ENCODE measurements around the gene PLA2G2D. TPM values are rescaled to one million over a fixed set of nuclear protein-coding genes. Genes with fewer than 3 reads are reported as not detected.

PLA2G2D gene
- total RNA-seq, 1 donor, result not detected

DNA sequence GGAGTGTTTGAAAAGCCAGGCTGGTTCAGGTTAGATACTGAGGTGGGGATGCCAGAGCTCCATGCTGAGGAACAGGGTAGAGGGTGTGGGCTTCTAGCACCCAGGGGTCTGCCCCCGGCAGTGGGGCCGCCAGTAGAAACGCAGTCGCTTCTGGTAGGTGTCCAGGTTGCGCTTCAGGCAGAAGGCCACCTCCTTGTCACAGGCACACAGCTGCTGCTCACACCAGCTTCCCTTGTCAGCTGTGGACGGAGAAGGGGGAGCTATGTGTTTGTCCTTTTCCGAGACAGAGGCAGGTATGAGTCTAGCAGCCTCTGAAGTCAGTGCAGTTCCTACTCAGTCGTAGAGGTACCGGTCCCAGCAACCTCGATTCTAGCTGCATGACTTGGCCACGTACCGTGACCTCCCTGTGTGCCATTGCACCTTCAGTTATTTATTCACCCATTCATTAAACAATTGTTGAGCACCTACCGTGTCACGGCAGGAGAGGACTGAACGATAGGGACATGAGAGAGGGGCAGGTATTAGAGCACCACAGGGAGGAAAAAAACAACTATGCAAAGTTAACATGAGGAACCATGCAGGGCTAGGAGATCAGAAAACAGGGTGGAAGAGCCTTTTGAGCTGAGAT is 5.2 kb downstream of the PLA2G2D start:
- Histone ChIP-seq H3K79me2 (ENCODE audit: insufficient read depth, low read length) (no peaks in the 10 kb centered on the region), H3K9me3 (ENCODE audit: low read depth, low read length) (no peaks in the 10 kb centered on the region), H3K27me3 (ENCODE audit: insufficient read depth, low read length) (peaks cover 9% of the 10 kb centered on the region), H2AFZ (ENCODE audit: low read length) (no peak overlapping the region), H3K4me2 (ENCODE audit: insufficient read depth, low read length) (no peak overlapping the region), H3K4me1 (ENCODE audit: insufficient read depth, low read length) (peaks cover 2% of the 10 kb centered on the region), H3K4me3 (ENCODE audit: insufficient read depth, low read length) (no peak overlapping the region), H3K27ac (ENCODE audit: low read depth, low read length) (no peak overlapping the region), H4K20me1 (ENCODE audit: insufficient read depth, low read length) (no peaks in the 10 kb centered on the region), H3K36me3 (ENCODE audit: insufficient read depth, low read length) (no peaks in the 10 kb centered on the region)
- DNase-seq (ENCODE audit: insufficient read length, low spot score, missing footprints), result no peak
- TF ChIP-seq, protein P1, sequence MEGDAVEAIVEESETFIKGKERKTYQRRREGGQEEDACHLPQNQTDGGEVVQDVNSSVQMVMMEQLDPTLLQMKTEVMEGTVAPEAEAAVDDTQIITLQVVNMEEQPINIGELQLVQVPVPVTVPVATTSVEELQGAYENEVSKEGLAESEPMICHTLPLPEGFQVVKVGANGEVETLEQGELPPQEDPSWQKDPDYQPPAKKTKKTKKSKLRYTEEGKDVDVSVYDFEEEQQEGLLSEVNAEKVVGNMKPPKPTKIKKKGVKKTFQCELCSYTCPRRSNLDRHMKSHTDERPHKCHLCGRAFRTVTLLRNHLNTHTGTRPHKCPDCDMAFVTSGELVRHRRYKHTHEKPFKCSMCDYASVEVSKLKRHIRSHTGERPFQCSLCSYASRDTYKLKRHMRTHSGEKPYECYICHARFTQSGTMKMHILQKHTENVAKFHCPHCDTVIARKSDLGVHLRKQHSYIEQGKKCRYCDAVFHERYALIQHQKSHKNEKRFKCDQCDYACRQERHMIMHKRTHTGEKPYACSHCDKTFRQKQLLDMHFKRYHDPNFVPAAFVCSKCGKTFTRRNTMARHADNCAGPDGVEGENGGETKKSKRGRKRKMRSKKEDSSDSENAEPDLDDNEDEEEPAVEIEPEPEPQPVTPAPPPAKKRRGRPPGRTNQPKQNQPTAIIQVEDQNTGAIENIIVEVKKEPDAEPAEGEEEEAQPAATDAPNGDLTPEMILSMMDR (IDR thresholded peaks at IDR 0.05; ENCODE audit: extremely low read depth, low read depth, low read length), result no peak

- no peak overlapping the region for H3K27ac ChIP-seq (ENCODE audit: low read depth, low read length)
- no peak overlapping the region for H3K4me2 ChIP-seq (ENCODE audit: insufficient read depth, low read length)
- H3K4me1 ChIP-seq (ENCODE audit: insufficient read depth, low read length), result peaks cover 2% of the 10 kb centered on the region
- H3K9me3 ChIP-seq (ENCODE audit: low read depth, low read length), result no peaks in the 10 kb centered on the region
- no peak overlapping the region for H3K4me3 ChIP-seq (ENCODE audit: insufficient read depth, low read length)
- H2AFZ ChIP-seq (ENCODE audit: low read length), result no peak overlapping the region
- TF ChIP-seq, protein P1 (IDR thresholded peaks at IDR 0.05; ENCODE audit: extremely low read depth, low read depth, low read length), result no peak
- no peaks in the 10 kb centered on the region for H3K79me2 ChIP-seq (ENCODE audit: insufficient read depth, low read length)
- no peaks in the 10 kb centered on the region for H3K36me3 ChIP-seq (ENCODE audit: insufficient read depth, low read length)
- H3K27me3 ChIP-seq (ENCODE audit: insufficient read depth, low read length), result peaks cover 7% of the 10 kb centered on the region
- H4K20me1 ChIP-seq (ENCODE audit: insufficient read depth, low read length), result no peaks in the 10 kb centered on the region
- DNase-seq (ENCODE audit: insufficient read length, low spot score, missing footprints), result no peak
Measured at GRCh38 chr1:20112279-20113000, 6.9 kb downstream of the PLA2G2D start.

- Histone ChIP-seq H3K4me3 (ENCODE audit: insufficient read depth, low read length) (no peak overlapping the region), H3K27ac (ENCODE audit: low read depth, low read length) (no peak overlapping the region), H3K4me1 (ENCODE audit: insufficient read depth, low read length) (peaks cover 2% of the 10 kb centered on the region), H3K9me3 (ENCODE audit: low read depth, low read length) (no peaks in the 10 kb centered on the region), H3K27me3 (ENCODE audit: insufficient read depth, low read length) (peaks cover 7% of the 10 kb centered on the region), H3K79me2 (ENCODE audit: insufficient read depth, low read length) (no peaks in the 10 kb centered on the region), H3K4me2 (ENCODE audit: insufficient read depth, low read length) (no peak overlapping the region), H3K36me3 (ENCODE audit: insufficient read depth, low read length) (no peaks in the 10 kb centered on the region), H2AFZ (ENCODE audit: low read length) (no peak overlapping the region), H4K20me1 (ENCODE audit: insufficient read depth, low read length) (no peaks in the 10 kb centered on the region)
- TF ChIP-seq, protein P1 (IDR thresholded peaks at IDR 0.05; ENCODE audit: extremely low read depth, low read depth, low read length), result no peak
- no peak for DNase-seq (ENCODE audit: insufficient read length, low spot score, missing footprints)
Measured at GRCh38 chr1:20111452-20111851, 7.9 kb downstream of the PLA2G2D start.

GRCh38 chr1:20110679-20111078 is 8.7 kb downstream of the PLA2G2D start:
- Histone ChIP-seq H2AFZ (ENCODE audit: low read length) (no peak overlapping the region), H4K20me1 (ENCODE audit: insufficient read depth, low read length) (no peaks in the 10 kb centered on the region), H3K9me3 (ENCODE audit: low read depth, low read length) (no peaks in the 10 kb centered on the region), H3K27me3 (ENCODE audit: insufficient read depth, low read length) (peaks cover 3% of the 10 kb centered on the region), H3K4me1 (ENCODE audit: insufficient read depth, low read length) (peaks cover 2% of the 10 kb centered on the region), H3K79me2 (ENCODE audit: insufficient read depth, low read length) (no peaks in the 10 kb centered on the region), H3K4me3 (ENCODE audit: insufficient read depth, low read length) (no peak overlapping the region), H3K27ac (ENCODE audit: low read depth, low read length) (no peak overlapping the region), H3K4me2 (ENCODE audit: insufficient read depth, low read length) (no peak overlapping the region), H3K36me3 (ENCODE audit: insufficient read depth, low read length) (no peaks in the 10 kb centered on the region)
- peak; percentile 80 for DNase-seq (ENCODE audit: insufficient read length, low spot score, missing footprints)
- TF ChIP-seq, protein P1 (IDR thresholded peaks at IDR 0.05; ENCODE audit: extremely low read depth, low read depth, low read length), result no peak

Measured in osteoblast (primary cell).